Muscle layer of colon (tissue), 2 donors: Measurements from ENCODE around the gene SRRD.
"Not testable (repeated sequence)": the region's sequence is repeated elsewhere in the genome, so short reads cannot be mapped to it uniquely, and the experiment has no call there.

ENCODE experiments used
- H3K27ac ChIP-seq: one replicate; pipeline ENCODE4 v1.7.0; 2013; ENCODE audit warnings: low read depth, mild to moderate bottlenecking, low read length, moderate library complexity
- H3K27me3 ChIP-seq, 2 donors: one replicate each; pipeline ENCODE4 v1.7.0; 2013; ENCODE audit warnings: low read length in 2 of 2, mild to moderate bottlenecking in 2 of 2; ENCODE audit not compliant: insufficient read depth in 2 of 2, control insufficient read depth in 1 of 2
- H3K36me3 ChIP-seq: one replicate; pipeline ENCODE4 v1.7.0; 2013; ENCODE audit warnings: mild to moderate bottlenecking, low read length; ENCODE audit not compliant: insufficient read depth
- H3K4me1 ChIP-seq: one replicate; pipeline ENCODE4 v1.7.0; 2013; ENCODE audit warnings: mild to moderate bottlenecking, low read length; ENCODE audit not compliant: insufficient read depth
- H3K4me3 ChIP-seq, 2 donors: one replicate each; pipeline ENCODE4 v1.7.0; 2013; ENCODE audit warnings: low read length in 2 of 2, low read depth in 1 of 2, mild to moderate bottlenecking in 1 of 2, moderate library complexity in 1 of 2
- H3K9ac ChIP-seq: one replicate; pipeline ENCODE4 v1.7.0; 2013; ENCODE audit warnings: low read length
- H3K9me3 ChIP-seq: one replicate; pipeline ENCODE4 v1.7.0; 2013; ENCODE audit warnings: mild to moderate bottlenecking, low read length
- donor health status: abdominal sarcoma.
- donor health status: Adenocarcinoma of cecum.

SRRD gene, protein sequence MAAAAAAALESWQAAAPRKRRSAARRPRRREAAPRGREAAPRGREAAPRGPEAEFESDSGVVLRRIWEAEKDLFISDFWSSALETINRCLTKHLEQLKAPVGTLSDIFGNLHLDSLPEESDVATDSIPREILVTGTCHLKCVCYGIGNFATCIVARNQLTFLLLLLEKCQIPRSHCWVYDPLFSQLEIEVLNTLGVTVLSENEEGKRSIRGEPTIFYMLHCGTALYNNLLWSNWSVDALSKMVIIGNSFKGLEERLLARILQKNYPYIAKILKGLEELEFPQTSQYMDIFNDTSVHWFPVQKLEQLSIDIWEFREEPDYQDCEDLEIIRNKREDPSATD

DNA sequence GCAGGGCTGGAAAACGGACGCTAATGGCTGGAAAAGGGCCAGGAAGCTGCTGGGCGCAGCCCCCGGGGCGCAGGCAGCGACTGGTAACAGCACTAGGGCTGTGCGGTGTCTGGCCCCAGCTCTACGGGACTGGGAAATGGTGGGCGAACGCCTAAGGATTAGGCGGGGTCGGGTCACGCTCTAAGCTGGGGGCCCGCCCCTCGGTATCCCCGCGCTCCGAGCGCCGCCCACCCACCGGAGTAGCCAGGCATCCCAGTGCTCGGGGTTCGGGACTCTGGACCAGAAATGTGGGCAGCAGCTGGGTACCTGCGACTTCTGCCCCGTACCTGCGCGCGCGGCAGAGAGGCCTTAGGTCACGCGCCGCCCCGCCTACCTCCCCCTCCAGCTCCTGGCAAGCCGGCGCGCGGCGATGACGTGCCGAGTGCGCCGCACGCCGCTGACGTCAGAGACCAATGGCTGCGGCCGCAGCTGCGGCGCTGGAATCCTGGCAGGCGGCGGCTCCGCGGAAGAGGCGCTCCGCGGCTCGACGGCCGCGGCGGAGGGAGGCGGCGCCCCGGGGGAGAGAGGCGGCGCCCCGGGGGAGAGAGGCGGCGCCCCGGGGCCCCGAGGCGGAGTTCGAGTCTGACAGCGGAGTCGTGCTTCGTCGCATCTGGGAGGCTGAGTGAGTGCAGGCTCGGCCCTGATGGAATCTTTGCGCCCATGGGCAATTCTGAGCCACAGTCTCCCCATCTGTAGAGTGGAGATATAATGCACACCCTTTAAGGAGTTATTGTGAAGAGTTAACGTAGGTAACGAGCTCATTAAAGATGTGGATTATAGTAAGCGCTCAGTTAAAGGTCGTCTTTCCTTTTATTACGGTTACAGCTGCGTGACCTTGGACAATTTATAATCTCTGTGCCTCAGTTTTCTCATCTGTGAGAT is at the start of gene SRRD, which contains the start of gene HPS4:
SRRD (plus strand) TSS at position 439 of the 921 bp plus-strand sequence; CDS start at position 453, 14 bp downstream.
HPS4 (minus strand) TSS at position 345 of the 921 bp plus-strand sequence. CDS start 2,021 bp downstream, outside the sequence.
- H3K4me3 ChIP-seq, result peak within 1 kb of the TSS; percentile 94 to 95
- peaks cover 46% of the 10 kb centered on the region for H3K4me1 ChIP-seq
- no peaks in the 10 kb centered on the region for H3K9me3 ChIP-seq
- peak within 1 kb of the TSS; percentile 96 for H3K27ac ChIP-seq
- peak within 1 kb of the TSS; percentile 97 for H3K9ac ChIP-seq
- peaks cover 11% of the 10 kb centered on the region for H3K36me3 ChIP-seq
- no peaks in the 10 kb centered on the region for H3K27me3 ChIP-seq

DNA sequence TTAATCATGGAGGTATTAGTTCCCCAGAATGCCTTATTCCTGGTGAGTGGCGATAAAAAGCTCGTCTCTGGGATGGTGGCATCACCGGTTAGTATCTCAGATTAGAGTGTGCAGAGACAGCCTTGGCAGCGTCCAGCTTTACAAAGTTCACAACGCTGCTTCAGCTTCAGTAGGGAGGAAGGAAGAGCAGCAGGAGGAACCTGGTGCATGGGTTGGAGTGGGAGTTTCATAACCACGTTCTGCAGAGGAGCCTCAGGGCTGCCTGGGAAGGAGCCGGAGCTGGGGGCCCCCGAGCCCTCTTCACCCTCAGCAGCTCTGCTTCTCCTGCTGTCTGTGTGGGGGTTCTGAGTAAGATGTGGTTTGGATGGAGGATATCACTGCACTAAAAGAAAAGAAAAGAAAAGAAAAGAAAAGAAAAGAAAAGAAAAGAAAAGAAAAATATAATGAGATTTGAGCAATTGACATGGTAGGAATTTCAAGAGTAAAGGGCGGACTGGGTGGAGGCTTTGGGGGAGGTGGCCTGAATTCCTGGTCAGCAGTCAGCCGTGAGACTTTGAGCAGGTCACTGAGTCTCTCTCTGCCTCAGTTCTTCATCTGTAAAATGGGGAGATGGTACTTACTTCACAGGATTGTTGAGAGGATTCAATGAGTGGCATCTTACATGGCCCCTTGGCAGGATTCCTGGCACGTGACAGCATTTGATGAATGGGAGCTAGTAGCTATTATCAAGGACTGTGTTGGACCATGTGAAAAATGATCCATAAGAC is 48.2 kb upstream of the SRRD start:
- Histone ChIP-seq H3K36me3 (no peaks in the 10 kb centered on the region), H3K9me3 (no peaks in the 10 kb centered on the region), H3K9ac (no peak overlapping the region), H3K27me3 (no peaks in the 10 kb centered on the region), H3K4me1 (no peaks in the 10 kb centered on the region), H3K4me3 (no peak overlapping the region), H3K27ac (no peak overlapping the region)

DNA sequence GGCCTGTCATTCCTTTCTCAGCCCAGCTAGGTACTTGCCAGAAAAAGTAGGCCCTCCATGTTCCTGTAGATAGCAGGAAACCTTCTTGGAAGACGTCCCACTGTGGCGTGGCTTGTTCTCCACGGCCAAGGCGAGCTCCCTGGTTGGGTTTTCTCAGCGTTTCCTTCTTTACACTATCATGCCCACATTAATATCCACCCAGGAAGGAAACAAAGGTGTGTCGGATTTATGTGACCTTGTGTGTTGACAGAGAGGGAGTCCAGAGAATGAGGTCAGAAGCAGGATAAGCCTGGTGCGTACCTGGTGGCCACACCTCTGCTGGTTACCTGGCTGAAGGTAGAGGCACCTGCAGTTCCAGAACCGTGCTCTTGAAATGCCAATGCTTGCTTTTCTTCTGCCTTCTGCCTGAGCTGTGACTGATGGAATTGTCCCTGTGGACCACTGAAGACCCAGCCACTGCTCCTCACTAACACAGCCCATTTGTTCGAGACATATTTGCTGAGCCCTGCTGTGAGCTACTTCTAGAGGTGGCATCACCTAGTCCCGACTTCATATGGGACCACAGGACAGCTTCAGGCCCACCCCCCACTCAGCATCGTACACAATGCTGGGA is 46.7 kb upstream of the SRRD start:
- no peaks in the 10 kb centered on the region for H3K27me3 ChIP-seq
- H3K9me3 ChIP-seq, result no peaks in the 10 kb centered on the region
- H3K36me3 ChIP-seq, result no peaks in the 10 kb centered on the region
- H3K27ac ChIP-seq, result no peak overlapping the region
- no peak overlapping the region for H3K9ac ChIP-seq
- no peaks in the 10 kb centered on the region for H3K4me1 ChIP-seq
- no peak overlapping the region for H3K4me3 ChIP-seq

DNA sequence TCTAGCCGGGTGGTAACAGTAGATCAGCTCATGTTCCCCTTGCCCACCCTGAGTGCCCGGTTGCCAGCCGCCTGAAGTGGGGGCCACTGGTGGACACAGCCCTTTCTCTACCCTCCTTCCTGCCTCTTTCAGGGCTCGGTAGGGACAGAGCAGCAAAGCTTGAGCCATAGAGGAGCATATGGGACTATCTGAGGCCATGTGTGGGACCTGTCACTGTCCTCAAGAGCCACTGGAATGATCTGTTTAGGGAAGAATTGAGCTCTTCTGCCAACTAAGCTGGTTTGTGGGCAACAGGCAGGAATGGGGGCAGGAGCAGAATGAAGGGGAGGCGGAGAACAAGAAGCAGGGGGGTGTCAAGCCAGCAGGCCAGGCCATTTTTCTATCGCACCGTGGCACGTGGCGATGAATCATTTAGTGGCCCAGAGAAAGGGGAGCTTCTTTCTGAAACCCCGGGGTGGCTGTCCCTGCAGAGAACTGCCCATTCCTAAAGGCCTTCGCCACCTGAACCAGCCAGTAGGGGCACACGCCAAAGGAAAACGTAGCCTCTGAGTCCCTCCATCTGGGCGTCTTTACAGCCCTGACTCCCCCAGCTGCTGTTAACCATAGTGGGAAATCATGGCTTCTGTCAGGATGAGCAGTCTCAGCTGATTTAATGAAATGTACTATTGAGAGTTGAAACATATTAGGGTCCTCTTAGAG is 45.8 kb upstream of the SRRD start:
- Histone ChIP-seq H3K27ac (no peak overlapping the region), H3K4me3 (no peak overlapping the region), H3K9me3 (no peaks in the 10 kb centered on the region), H3K4me1 (no peaks in the 10 kb centered on the region), H3K9ac (no peak overlapping the region), H3K36me3 (no peaks in the 10 kb centered on the region), H3K27me3 (no peaks in the 10 kb centered on the region)

DNA sequence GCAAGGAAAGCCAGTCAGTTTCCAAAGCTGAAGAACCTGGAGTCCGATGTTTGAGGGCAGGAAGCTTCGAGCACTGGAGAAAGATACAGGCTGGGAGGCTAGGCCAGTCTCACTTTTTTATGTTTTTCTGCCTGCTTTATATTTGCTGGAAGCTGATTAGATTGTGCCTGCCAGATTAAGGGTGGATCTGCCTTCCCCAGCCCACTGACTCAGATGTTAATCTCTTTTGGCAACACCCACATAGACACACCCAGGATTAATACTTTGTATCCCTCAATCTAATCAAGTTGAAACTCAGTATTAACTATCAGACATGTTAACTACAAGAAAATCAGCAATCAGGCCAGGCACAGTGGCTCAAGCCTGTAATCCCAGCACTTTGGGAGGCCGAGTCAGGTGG is 44.9 kb upstream of the SRRD start:
- H3K27me3 ChIP-seq, H3K36me3 ChIP-seq, H3K4me1 ChIP-seq, H3K4me3 ChIP-seq, H3K27ac ChIP-seq, H3K9ac ChIP-seq, H3K9me3 ChIP-seq: not testable (repeated sequence)

DNA sequence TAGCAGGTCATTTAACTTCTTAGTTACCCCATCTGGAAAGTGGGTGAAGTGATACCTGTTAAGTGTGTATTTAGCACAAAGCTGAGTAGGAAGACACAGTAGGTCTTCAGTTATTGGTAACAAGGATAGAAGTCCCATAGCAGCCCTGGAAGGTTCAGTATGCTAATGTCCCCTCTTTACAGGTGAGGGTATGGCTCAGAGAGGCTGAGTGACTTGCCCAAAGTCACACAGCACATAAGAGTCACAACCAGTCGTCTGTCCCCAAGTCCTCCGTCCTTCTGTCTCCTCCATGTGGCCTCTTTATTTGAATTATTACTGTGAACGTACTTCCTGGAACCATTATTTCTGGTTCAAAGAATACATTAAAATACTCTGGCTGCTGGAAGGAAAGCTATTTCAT is 44.1 kb upstream of the SRRD start:
- no peaks in the 10 kb centered on the region for H3K9me3 ChIP-seq
- no peaks in the 10 kb centered on the region for H3K4me1 ChIP-seq
- no peak overlapping the region for H3K4me3 ChIP-seq
- no peaks in the 10 kb centered on the region for H3K27me3 ChIP-seq
- no peaks in the 10 kb centered on the region for H3K36me3 ChIP-seq
- H3K9ac ChIP-seq, result no peak overlapping the region
- no peak overlapping the region for H3K27ac ChIP-seq

DNA sequence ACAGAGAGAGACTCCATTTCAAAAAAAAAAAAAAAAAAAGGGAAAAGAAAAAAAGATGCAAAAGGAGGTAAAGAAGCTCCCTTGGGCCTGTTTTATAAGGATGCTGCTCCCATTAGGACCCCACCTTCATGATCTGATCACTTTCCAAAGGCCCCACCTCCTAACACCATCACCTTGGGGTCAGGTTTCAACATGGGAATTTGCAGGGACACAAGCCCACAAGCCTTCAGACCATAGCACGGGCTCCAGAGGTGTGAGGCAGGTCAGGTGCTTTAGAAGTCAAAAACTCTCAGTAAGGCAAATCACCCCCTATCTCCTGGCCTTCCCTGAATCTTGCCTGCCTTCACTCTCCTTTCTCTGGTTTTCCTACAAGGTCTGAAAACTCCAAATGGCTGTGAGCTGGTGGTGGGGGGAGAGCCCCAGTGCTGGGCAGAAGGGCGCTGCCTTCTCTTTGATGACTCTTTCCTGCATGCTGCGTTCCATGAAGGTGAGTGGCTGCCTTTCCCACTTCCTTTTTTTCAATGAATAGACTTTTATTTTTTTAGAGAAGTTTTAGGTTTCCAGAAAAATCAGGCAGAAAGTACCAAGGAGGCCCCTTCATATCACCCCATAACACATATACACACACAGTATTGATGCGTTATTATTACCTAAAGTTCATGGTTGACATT is 41.5 kb upstream of the SRRD start:
- Histone ChIP-seq H3K4me1 (peaks cover 6% of the 10 kb centered on the region), H3K9ac (no peak overlapping the region), H3K4me3 (no peak overlapping the region), H3K36me3 (no peaks in the 10 kb centered on the region), H3K27ac (no peak overlapping the region), H3K9me3 (no peaks in the 10 kb centered on the region), H3K27me3 (no peaks in the 10 kb centered on the region)

DNA sequence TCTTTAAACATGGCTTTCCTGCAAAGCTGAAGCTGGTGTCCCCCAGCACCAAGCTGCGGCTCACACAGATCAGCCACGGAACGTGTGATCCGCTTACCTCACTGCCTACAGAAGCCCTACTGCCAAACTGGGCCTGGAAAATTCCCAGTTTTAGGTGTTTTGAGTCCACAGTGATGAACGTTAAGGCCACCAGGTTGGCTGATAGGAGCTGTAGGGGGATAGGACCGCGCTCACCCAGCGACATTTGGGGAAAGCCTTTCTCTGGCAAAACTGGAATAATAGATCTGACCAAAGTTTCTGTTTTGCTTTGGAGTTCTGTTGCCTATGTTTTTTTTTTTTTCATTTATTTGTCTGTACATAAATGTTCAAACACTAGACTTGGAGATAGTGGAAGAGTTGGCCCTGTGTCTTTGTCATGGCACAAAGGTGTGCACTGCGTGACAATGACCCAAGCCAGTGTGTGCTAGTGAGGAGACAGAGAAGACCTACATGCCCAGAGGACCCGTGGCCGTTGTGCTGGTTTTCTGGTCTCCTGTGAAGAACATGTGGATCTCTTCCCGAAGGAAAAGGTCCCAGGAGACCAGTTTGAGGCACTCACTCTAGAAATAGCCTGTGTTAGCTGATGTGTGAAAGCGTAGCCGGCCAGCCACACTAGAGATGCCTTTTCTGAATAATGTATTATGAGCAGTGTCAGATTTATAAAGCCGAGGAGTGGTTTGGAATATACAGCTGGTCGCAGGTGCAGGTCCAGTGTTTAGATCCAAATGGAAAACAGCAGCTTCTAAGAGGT is 39.6 kb upstream of the SRRD start:
- H3K4me3 ChIP-seq, result no peak overlapping the region
- H3K27ac ChIP-seq, result no peak overlapping the region

DNA sequence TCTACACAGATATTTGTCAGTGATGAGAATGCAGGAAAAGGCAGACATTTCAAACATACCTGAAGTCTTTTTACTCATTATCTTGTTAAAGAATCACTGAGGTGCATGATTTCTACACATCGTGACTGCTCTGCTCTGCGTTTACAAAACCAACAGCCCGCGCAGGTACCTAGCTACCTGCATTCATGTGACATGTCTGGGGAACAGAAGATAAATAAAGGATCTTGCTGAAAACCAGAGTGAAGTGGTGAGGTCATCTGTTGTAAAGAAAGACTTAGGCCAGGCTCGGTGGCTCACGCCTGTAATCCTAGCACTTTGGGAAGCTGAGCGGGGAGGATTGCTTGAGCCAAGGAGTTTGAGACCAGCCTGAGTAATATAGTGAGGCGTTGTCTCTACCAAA is 38.9 kb upstream of the SRRD start:
- no peak overlapping the region for H3K4me3 ChIP-seq
- no peaks in the 10 kb centered on the region for H3K27me3 ChIP-seq
- no peaks in the 10 kb centered on the region for H3K9me3 ChIP-seq
- H3K27ac ChIP-seq, result no peak overlapping the region
- H3K36me3 ChIP-seq, result no peaks in the 10 kb centered on the region
- H3K9ac ChIP-seq, result no peak overlapping the region
- H3K4me1 ChIP-seq, result peaks cover 14% of the 10 kb centered on the region

More for the DNA sequence above, 39.6 kb upstream of the SRRD start:
- no peaks in the 10 kb centered on the region for H3K36me3 ChIP-seq
- no peaks in the 10 kb centered on the region for H3K9me3 ChIP-seq
- no peak overlapping the region for H3K9ac ChIP-seq
- H3K4me1 ChIP-seq, result peaks cover 14% of the 10 kb centered on the region
- no peaks in the 10 kb centered on the region for H3K27me3 ChIP-seq
